HL-60 (cell line): ENCODE data around the gene CKLF.

Experiments
- CTCF ChIP-seq: IDR thresholded peaks from one replicate; pipeline ENCODE4 v1.5.1; 2011; ENCODE audit warnings: low read length, control low read depth, inconsistent platforms; ENCODE audit not compliant: insufficient read depth
- GABPA ChIP-seq: IDR thresholded peaks from 2 replicates; pipeline ENCODE4 v1.6.1; 2012; ENCODE audit warnings: low read depth
- POLR2AphosphoS5 ChIP-seq: IDR thresholded peaks from 2 replicates; pipeline ENCODE4 v1.6.1; 2012; ENCODE audit warnings: low read depth
- TF ChIP-seq, protein P1 (sequence below): IDR thresholded peaks from 2 replicates; pipeline ENCODE4 v1.6.1; 2012; ENCODE audit warnings: low read depth; ENCODE audit not compliant: insufficient replicate concordance

DNA sequence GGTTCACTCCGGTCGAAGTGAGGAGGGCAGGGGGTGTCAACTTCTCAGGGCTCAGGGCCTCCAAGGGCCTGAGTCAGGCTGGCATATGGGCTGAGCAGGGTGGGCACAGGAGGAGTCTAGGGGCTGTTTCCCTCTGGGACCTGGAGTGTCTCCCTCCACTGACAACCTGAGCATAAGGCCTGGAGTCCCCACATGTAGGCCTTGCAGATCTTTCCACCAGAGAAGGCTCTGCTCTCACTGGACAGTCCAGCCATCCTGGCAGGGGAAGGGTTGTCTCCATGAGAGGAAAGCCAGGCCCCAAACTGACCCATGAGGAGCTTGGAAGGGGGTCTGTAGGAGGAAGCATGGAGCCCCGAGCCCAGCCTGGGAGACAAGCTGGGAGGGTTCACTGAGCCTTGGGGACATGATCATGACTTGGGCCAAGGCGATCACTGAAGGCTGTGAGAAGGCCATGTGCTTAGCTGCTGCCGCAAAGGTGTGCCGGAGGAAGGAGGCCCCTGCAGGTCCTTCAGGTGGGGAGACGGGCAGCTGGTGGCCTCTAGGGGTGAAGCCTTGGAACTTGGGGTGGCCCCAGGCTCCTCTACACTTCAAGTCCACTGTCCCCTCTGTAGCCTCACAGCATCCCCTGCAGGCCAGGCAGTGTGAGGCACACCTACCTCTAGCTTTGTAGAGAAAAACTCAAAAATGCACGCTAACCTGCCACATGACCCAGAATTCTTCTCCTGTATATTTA lies 36.8 kb downstream of the CKLF start:
- TF ChIP-seq CTCF, result peak; percentile 97
- TF ChIP-seq POLR2AphosphoS5, result no peak
- TF ChIP-seq, protein P1, sequence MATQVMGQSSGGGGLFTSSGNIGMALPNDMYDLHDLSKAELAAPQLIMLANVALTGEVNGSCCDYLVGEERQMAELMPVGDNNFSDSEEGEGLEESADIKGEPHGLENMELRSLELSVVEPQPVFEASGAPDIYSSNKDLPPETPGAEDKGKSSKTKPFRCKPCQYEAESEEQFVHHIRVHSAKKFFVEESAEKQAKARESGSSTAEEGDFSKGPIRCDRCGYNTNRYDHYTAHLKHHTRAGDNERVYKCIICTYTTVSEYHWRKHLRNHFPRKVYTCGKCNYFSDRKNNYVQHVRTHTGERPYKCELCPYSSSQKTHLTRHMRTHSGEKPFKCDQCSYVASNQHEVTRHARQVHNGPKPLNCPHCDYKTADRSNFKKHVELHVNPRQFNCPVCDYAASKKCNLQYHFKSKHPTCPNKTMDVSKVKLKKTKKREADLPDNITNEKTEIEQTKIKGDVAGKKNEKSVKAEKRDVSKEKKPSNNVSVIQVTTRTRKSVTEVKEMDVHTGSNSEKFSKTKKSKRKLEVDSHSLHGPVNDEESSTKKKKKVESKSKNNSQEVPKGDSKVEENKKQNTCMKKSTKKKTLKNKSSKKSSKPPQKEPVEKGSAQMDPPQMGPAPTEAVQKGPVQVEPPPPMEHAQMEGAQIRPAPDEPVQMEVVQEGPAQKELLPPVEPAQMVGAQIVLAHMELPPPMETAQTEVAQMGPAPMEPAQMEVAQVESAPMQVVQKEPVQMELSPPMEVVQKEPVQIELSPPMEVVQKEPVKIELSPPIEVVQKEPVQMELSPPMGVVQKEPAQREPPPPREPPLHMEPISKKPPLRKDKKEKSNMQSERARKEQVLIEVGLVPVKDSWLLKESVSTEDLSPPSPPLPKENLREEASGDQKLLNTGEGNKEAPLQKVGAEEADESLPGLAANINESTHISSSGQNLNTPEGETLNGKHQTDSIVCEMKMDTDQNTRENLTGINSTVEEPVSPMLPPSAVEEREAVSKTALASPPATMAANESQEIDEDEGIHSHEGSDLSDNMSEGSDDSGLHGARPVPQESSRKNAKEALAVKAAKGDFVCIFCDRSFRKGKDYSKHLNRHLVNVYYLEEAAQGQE, result no peak
- no peak for TF ChIP-seq GABPA
